K562 (cell line): ENCODE results near the gene BICC1. TPM values are rescaled to one million over a fixed set of nuclear protein-coding genes. Genes with fewer than 3 reads are reported as not detected.

Experiments used
- GTF2A2 ChIP-seq: IDR thresholded peaks from 2 replicates; pipeline ENCODE4 v1.6.1; 2016; ENCODE audit warnings: mild to moderate bottlenecking, missing genetic modification characterization, missing compliant biosample characterization
- polyA plus RNA-seq, 8 experiments: library from polyadenylated mRNA; depleted of rRNA in 4 of 8; stranded (reverse) in 5 of 8; unstranded in 3 of 8; fragments of >200 nt; fragmentation: Nextera tagmentation in 2 of 8; fragmentation: Illumina TruSeq in 1 of 8; extraction: Ambion mirVana in 2 of 8; extraction: Trizol in 1 of 8; gene quantifications; 2 replicates each; pipeline versions ENCODE4 v1.2.1 to v1.2.3, GENCODE V29; 2011 to 2014; ENCODE audit warnings: inconsistent platforms in 1 of 8, missing spikeins in 1 of 8
- total RNA-seq, 7 experiments: library from RNA; depleted of rRNA in 6 of 7; stranded (reverse); fragments of >200 nt in 6 of 7; fragmentation: Illumina TruSeq in 2 of 7; extraction: Trizol in 2 of 7; gene quantifications; 2 replicates each; pipeline versions ENCODE4 v1.2.1 to v1.2.3, GENCODE V29; 2011 to 2021; ENCODE audit warnings: low replicate concordance in 1 of 7
- TF ChIP-seq, protein P1 (sequence below): fragments of 450-650 bp; IDR thresholded peaks from 2 replicates; pipeline ENCODE4 v1.6.1; 2016; ENCODE audit warnings: low read depth

Gene BICC1
- total and polyA plus RNA-seq, 9 of the 15 experiments (the other 6 are each of a cell fraction or from before 2014, with no cell fraction given): not detected

DNA sequence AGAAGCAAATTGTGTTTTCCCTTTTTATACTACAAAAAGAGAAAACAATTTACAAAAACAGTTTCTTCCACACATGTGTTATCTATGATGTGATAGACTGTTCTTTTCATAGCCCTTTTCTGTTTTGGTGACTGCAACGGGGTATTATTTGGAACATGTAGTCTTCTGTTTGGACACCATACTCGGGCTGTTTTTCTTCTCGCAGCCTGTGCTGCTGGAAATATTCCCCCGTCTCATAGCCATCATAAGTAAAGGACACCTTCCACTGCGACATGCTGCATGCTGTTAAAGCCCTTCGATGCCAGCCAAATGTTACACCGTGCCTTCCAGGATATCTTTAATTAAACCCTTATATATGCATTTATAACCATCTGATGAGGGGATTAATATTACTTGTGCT, 222.4 kb downstream of the BICC1 start (continued):
- TF ChIP-seq, protein P1, sequence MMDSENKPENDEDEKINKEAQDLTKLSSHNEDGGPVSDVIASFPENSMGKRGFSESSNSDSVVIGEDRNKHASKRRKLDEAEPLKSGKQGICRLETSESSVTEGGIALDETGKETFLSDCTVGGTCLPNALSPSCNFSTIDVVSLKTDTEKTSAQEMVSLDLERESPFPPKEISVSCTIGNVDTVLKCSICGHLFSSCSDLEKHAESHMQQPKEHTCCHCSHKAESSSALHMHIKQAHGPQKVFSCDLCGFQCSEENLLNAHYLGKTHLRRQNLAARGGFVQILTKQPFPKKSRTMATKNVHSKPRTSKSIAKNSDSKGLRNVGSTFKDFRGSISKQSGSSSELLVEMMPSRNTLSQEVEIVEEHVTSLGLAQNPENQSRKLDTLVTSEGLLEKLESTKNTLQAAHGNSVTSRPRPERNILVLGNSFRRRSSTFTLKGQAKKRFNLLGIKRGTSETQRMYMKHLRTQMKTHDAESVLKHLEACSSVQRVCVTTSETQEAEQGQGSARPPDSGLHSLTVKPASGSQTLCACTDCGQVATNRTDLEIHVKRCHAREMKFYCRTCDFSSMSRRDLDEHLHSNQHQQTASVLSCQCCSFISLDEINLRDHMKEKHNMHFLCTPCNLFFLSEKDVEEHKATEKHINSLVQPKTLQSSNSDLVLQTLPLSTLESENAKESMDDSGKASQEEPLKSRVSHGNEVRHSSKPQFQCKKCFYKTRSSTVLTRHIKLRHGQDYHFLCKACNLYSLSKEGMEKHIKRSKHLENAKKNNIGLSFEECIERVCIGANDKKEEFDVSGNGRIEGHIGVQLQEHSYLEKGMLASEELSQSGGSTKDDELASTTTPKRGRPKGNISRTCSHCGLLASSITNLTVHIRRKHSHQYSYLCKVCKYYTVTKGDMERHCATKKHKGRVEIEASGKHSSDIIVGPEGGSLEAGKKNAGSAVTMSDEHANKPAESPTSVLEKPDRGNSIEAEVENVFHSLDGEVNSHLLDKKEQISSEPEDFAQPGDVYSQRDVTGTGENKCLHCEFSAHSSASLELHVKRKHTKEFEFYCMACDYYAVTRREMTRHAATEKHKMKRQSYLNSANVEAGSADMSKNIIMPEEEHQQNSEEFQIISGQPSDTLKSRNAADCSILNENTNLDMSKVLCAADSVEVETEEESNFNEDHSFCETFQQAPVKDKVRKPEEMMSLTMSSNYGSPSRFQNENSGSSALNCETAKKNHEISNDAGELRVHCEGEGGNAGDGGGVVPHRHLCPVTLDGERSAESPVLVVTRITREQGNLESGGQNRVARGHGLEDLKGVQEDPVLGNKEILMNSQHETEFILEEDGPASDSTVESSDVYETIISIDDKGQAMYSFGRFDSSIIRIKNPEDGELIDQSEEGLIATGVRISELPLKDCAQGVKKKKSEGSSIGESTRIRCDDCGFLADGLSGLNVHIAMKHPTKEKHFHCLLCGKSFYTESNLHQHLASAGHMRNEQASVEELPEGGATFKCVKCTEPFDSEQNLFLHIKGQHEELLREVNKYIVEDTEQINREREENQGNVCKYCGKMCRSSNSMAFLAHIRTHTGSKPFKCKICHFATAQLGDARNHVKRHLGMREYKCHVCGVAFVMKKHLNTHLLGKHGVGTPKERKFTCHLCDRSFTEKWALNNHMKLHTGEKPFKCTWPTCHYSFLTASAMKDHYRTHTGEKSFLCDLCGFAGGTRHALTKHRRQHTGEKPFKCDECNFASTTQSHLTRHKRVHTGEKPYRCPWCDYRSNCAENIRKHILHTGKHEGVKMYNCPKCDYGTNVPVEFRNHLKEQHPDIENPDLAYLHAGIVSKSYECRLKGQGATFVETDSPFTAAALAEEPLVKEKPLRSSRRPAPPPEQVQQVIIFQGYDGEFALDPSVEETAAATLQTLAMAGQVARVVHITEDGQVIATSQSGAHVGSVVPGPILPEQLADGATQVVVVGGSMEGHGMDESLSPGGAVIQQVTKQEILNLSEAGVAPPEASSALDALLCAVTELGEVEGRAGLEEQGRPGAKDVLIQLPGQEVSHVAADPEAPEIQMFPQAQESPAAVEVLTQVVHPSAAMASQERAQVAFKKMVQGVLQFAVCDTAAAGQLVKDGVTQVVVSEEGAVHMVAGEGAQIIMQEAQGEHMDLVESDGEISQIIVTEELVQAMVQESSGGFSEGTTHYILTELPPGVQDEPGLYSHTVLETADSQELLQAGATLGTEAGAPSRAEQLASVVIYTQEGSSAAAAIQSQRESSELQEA: no peak
- TF ChIP-seq GTF2A2 (tag): no peak
